ENCODE measurements around the gene HBA1.
"Not testable (repeated sequence)": the region's sequence is repeated elsewhere in the genome, so short reads cannot be mapped to it uniquely, and the experiment has no call there.

HBA1 gene

GRCh38 chr16:176477-177382, at the start of gene HBA1:
HBA1 (plus strand) TSS chr16:176680; CDS start chr16:176717, 37 bp downstream.
- intact Hi-C loops (cut with DNase I): not testable (repeated sequence)

DNA sequence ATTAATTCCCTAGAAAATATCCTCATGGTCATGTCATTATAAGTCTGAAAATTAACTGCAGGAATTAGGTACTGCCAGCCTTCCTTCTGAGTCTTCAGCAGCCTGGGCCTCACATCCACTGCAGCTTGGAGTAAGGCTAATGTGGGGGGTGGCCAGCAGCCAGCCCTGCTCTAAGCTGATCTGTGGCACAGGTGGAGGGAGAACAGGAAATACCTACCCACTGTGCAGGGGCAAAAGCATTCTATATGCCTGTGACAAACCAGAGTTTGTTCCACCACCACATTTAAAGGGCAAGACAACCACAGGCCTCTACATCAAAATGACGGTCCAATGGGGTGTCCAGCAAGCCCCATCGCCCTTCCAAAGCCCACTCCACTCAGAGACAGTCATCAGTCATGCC, 47.4 kb upstream of the HBA1 start:
- peak in 2 of 10 donors; percentile 4 to 27 for DNase-seq
- intact Hi-C loops (cut with DNase I): no loop called here

More at GRCh38 chr16:176477-177382, at the start of gene HBA1:
- not testable (repeated sequence) for DNase-seq

DNA sequence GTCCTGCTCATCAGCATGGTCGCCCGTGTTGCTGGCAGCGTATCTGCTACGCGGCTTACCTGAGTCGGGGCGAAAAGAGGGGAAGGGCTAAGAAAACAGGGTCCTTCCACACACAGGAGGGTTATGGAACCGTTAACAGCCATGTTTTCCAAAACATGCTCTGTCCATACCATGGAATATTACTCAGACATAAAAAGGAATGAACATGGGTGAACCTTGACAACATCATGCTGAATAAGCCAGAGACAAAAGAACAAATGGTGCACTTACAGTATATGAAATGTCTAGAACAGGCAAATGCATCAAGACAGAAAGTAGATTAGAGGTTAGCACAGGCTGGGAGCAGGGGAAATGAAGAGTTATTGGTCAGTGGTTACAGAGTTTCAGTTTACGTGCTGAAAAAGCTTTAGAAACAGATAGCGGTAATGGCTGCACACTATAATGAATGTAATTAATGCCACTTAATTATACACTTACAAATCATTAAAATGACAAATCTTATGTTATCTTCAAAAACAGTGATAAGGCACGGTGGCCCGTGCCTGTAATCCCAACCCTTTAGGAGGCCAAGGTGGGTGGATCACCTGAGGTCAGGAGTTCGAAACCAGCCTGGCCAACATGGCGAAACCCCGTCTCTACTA, 45.8 kb upstream of the HBA1 start:
- no peak for DNase-seq
- intact Hi-C loops (cut with DNase I): no loop called here

DNA sequence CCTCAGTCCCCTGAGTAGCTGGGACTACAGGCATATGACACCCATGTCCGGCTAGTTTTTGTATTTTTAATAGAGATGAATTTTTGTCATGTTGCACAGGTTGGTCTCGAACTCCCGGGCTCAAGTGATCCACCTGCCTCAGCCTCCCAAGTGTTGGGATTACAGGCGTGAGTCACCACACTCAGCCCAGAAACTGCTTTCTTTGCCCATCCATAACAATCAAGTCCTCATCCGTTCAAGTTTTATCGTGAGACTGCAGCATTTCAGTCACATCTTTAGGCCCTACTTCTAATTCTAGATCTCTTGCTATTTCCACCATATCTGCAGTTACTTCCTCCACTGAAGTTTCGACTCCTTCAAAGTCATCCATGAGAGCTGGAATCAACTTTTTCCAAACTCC, 44.4 kb upstream of the HBA1 start:
- intact Hi-C loops (cut with DNase I): no loop called here
- peak in 2 of 10 donors; percentile 7 to 21 for DNase-seq

DNA sequence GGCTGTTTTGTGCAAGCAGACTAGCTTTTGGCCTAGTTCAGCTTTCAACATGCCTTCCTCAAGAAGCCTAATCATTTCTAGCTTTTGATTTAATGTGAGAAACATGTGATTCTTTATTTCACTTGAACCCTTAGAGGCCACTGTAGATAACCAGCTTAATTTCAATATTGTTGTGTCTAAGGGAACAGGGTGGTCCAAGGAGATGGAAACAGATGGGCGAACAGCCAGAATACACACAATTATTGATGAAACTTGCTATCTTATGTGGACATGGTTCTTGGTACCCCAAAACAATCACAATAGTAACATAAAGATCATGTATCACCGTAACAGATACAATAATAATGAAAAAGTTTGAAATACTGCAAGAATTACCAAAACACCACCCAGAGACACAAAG, 42.8 kb upstream of the HBA1 start:
- intact Hi-C loops (cut with DNase I): no loop called here
- no peak for DNase-seq

DNA sequence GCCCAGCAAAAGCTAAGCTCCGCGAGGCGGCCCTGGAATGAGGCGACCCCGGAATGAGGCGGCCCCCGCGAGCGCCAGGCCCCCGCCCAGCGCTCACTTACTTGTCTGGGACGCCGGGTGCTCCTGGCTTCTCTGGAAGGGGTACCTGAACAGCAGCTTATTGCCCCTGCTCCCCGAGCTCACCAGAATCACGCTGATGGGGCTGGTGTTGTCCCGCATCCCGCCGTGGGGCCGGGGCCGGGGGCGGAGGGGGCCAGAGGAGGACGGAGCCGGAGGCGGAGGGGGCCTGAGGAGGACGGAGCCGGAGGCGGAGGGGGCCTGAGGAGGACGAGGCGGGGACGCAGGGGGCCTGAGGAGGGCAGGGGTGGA, 38.4 kb upstream of the HBA1 start:
- peak in 2 of 10 donors; percentile 15 to 84 for DNase-seq
- intact Hi-C loops (cut with DNase I): no loop called here

DNA sequence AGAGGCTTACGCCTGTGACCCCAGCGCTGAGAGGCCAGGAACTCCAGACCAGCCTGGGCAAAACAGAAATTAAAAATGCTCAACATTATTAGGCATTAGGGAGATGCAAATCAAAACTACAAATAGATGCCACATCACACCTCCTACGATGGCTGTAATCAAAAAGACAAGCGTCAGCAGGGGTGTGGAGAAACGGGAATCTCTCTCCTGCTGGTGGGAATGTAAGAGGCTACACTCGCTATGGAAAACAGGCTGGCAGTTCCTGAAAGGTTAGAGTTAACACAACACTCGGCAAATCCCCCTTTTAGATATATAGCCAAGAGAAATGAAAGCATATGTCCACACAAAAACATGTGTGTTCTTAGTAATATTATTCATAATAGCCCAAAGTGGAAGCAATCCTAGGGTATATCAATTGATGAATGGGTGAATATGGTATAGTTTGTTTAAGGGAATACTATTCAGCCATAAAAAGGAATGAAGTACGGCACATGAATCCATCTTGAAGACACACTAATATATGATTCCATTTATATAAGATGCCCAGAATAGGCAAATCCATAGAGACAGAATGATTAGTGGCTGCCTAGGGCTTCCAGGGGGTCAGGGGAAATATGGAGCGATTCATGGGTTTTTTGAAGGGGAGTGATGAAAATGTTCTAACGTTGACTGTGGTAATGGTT, 36.2 kb upstream of the HBA1 start:
- DNase-seq: peak in 2 of 10 donors; percentile 9 to 26
- intact Hi-C loops (cut with DNase I): no loop called here

GRCh38 chr16:142405-142967, 34.0 kb upstream of the HBA1 start:
- DNase-seq: peak in 6 of 10 donors; percentile 28 to 89 (median 51)
- intact Hi-C loops (cut with DNase I): no loop called here

DNA sequence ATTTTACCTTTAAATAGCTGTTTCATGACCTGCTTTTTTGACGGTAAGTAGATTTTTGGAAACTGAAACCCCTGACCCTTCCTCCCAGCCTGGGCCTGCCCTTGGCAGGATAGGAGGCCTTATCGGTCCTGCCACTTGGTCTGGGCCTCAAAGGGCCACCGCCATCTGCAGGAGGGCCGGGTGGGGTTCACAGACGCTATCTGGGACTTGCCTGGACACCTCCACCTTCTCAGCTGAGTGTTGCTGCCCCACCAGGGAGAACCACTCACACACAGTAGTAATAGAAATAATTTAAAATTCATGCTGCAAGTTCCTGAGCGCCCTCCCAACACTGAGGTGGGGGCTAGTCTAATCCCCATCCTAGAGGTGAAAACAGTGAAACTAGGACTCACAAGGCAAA, 33.4 kb upstream of the HBA1 start:
- intact Hi-C loops (cut with DNase I): no loop called here
- DNase-seq: peak in 3 of 10 donors; percentile 39 to 75 (median 53)

DNA sequence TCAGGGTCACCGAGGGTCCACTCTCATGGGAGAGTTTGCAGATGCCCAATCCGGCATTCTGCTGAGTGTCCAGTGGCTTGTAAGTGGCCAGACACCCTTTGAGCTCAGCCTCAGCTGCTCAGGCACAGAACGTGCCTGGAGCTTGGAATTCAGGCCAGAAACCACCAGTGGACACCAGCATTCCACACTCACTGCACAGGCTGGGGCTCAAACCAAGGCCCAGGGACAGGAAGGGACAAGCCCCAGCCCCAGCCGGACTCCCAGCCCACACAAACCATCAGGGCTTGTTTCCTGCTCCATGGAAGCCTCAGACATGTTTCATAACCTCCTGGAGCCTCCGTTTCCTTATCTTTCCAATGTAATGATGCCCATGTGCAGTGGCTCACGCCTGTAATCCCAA, 33.0 kb upstream of the HBA1 start:
- intact Hi-C loops (cut with DNase I): no loop called here
- DNase-seq: peak in 3 of 10 donors; percentile 7 to 18 (median 12)

GRCh38 chr16:144797-145252, 31.7 kb upstream of the HBA1 start:
- peak in 1 of 10 donors; percentile 2 for DNase-seq

DNA sequence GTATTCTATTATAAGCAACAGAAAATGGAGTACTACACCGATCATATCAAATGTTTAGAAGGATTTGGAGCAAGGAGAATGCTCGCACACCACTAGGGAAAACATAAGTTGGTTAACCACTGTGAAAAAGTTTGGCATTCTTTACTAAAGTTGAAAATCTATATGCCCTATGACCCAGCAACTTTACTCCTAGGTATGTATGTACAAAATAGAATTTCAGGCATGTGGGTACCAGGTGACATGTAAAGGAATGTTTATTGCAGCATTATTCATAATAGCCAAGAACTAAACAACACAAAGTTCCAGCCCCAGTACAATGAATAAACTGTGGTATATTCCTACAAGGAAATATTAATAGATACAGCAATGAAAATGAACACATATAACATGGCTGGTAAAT, 29.8 kb upstream of the HBA1 start:
- DNase-seq: no peak
- intact Hi-C loops (cut with DNase I): no loop called here

More at GRCh38 chr16:144797-145252, 31.7 kb upstream of the HBA1 start:
- intact Hi-C loops (cut with DNase I): no loop called here

GRCh38 chr16:149024-149660, 27.3 kb upstream of the HBA1 start:
- intact Hi-C loops (cut with DNase I): no loop called here
- peak in 2 of 10 donors; percentile 1 to 49 for DNase-seq

- peak in 3 of 10 donors; percentile 47 to 71 (median 66) for DNase-seq
- intact Hi-C loops (cut with DNase I): no loop called here
Measured at GRCh38 chr16:152141-153128, 24.0 kb upstream of the HBA1 start, which contains the start of gene HBZ. HBZ (plus strand) TSS chr16:152644; CDS start chr16:152910, 266 bp downstream.

DNA sequence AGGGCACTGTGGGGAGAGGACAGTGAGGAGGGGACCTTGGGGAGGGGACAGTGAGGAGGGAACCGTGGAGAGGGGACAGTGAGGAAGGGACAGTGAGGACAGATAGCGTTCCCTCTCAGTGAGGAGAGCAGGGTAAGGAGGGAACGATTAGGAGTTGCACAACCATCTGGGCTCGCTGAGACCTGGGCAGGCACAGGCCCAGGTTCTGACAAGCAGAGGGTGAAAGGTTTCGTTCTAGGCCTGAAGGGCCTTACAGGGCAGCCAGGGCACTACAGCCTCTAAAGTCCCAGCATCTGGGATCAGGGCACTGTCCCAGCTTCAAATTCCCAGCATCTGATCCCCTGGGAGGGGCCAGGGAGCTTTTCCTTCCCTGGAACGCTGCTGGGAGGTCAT, 23.4 kb upstream of the HBA1 start:
- intact Hi-C loops (cut with DNase I); DNase-seq: not testable (repeated sequence)

GRCh38 chr16:153550-154216, 22.8 kb upstream of the HBA1 start:
- DNase-seq; intact Hi-C loops (cut with DNase I): not testable (repeated sequence)

- intact Hi-C loops (cut with DNase I): no loop called here
- peak in 6 of 10 donors; percentile 32 to 89 (median 56) for DNase-seq
Measured at GRCh38 chr16:154217-155030, 22.1 kb upstream of the HBA1 start.
